ENCODE data around the gene ZNF74. TPM values are rescaled to one million over a fixed set of nuclear protein-coding genes. Genes with fewer than 3 reads are reported as not detected.

Gene ZNF74
- total RNA-seq, 1 experiment from 2014 or later = 8.1 TPM

- Histone ChIP-seq H4K20me1 (ENCODE audit: insufficient read depth) (no peaks in the 10 kb centered on the region), H3K4me2 (no peak overlapping the region), H2AFZ (no peak overlapping the region), H3F3A (ENCODE audit: insufficient read depth, low read depth) (no peaks in the 10 kb centered on the region), H3K9me3 (ENCODE audit: insufficient read depth, low read depth) (no peaks in the 10 kb centered on the region), H3K4me1 (replicated peaks; ENCODE audit: insufficient read depth) (no peaks in the 10 kb centered on the region), H3K4me3 (no peak overlapping the region), H3K79me2 (ENCODE audit: low read depth) (no peaks in the 10 kb centered on the region), H3K36me3 (ENCODE audit: low read depth) (no peaks in the 10 kb centered on the region), H3K9me2 (ENCODE audit: insufficient read depth) (no peaks in the 10 kb centered on the region), H3K27me3 (ENCODE audit: insufficient read depth, low read depth) (peaks cover 11% of the 10 kb centered on the region; the same call in 1 of the 2 replicates), H3K27ac (no peak overlapping the region)
- BruUV-seq (replicated peaks) = no TSS peak
- intact Hi-C loops (cut with micrococcal nuclease; ENCODE audit: unreplicated experiment) = no loop called here
- ChIA-PET CTCF (no interaction called here), POLR2A (ENCODE audit: unreplicated experiment) (no interaction called here)
- TF ChIP-seq EZH2 (IDR thresholded peaks at IDR 0.05; ENCODE audit: low read depth) (no peak), CTCF (conservative IDR thresholded peaks at IDR 0.05) (no peak)
- DNase-seq = no peak
These were observed 10.4 kb upstream of the ZNF74 start for GRCh38 chr22:20383538-20383937.

DNA sequence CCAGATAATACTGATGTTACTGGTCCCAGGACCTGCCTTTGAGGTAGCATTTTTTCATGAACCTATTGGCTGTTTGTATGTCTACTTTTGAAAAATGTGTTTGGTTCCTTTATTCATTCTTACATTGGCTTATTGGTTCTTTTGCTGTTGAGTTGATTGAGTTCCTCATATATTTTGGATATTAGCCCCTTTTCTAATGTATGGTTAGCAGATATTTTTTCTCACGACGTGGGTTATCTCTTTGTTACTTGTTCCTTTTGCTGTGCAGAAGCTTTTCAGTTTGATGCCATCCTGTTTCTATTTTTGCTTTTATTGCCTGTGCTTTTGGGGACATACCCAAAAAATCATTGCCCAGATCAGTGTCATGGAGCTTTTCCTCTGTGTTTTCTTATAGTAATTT lies 9.8 kb upstream of the ZNF74 start:
- Histone ChIP-seq H3K9me2 (ENCODE audit: insufficient read depth) (no peaks in the 10 kb centered on the region), H3K4me2 (no peak overlapping the region), H4K20me1 (ENCODE audit: insufficient read depth) (no peaks in the 10 kb centered on the region), H3F3A (ENCODE audit: insufficient read depth, low read depth) (no peaks in the 10 kb centered on the region), H3K9me3 (ENCODE audit: insufficient read depth, low read depth) (no peaks in the 10 kb centered on the region), H2AFZ (no peak overlapping the region), H3K27ac (no peak overlapping the region), H3K79me2 (ENCODE audit: low read depth) (no peaks in the 10 kb centered on the region), H3K4me1 (replicated peaks; ENCODE audit: insufficient read depth) (no peaks in the 10 kb centered on the region), H3K4me3 (no peak overlapping the region), H3K27me3 (ENCODE audit: insufficient read depth, low read depth) (peaks cover 11% of the 10 kb centered on the region; the same call in 1 of the 2 replicates), H3K36me3 (ENCODE audit: low read depth) (no peaks in the 10 kb centered on the region)
- no peak for DNase-seq
- TF ChIP-seq EZH2 (IDR thresholded peaks at IDR 0.05; ENCODE audit: low read depth) = no peak
- TF ChIP-seq CTCF (conservative IDR thresholded peaks at IDR 0.05) = no peak
- intact Hi-C loops (cut with micrococcal nuclease; ENCODE audit: unreplicated experiment) = no loop called here
- POLR2A ChIA-PET (ENCODE audit: unreplicated experiment) = no interaction called here
- no TSS peak for BruUV-seq (replicated peaks)
- CTCF ChIA-PET = no interaction called here

DNA sequence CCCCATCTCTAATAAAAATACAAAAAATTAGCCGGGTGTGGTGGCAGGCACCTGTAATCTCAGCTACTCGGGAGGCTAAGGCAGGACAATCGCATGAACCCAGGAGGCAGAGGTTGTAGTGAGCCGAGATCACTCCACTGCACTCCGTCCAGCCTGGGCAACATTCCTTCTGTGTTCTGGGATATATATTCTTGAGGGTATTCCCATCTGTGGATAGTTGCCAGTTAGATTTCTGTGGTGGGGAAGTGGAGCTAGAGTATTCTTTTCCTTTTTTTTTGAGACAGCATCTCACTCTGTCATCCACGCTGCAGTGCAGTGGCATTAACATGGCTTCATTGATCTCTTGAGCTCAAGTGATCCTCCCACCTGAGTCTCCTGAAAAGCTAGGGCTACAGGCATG lies 9.1 kb upstream of the ZNF74 start:
- ChIA-PET CTCF (no interaction called here), POLR2A (ENCODE audit: unreplicated experiment) (no interaction called here)
- H3F3A ChIP-seq (ENCODE audit: insufficient read depth, low read depth) = no peaks in the 10 kb centered on the region
- H3K27ac ChIP-seq = no peak overlapping the region
- no TSS peak for BruUV-seq (replicated peaks)
- TF ChIP-seq EZH2 (IDR thresholded peaks at IDR 0.05; ENCODE audit: low read depth) (no peak), CTCF (conservative IDR thresholded peaks at IDR 0.05) (no peak)
- DNase-seq = no peak
- H2AFZ ChIP-seq = no peak overlapping the region
- no peaks in the 10 kb centered on the region for H3K9me3 ChIP-seq (ENCODE audit: insufficient read depth, low read depth)
- H3K4me1 ChIP-seq (replicated peaks; ENCODE audit: insufficient read depth) = no peaks in the 10 kb centered on the region
- H3K79me2 ChIP-seq (ENCODE audit: low read depth) = no peaks in the 10 kb centered on the region
- H3K36me3 ChIP-seq (ENCODE audit: low read depth) = no peaks in the 10 kb centered on the region
- peaks cover 11% of the 10 kb centered on the region; the same call in 1 of the 2 replicates for H3K27me3 ChIP-seq (ENCODE audit: insufficient read depth, low read depth)
- H3K9me2 ChIP-seq (ENCODE audit: insufficient read depth) = no peaks in the 10 kb centered on the region
- H3K4me3 ChIP-seq = no peak overlapping the region
- H3K4me2 ChIP-seq = no peak overlapping the region
- intact Hi-C loops (cut with micrococcal nuclease; ENCODE audit: unreplicated experiment) = no loop called here
- H4K20me1 ChIP-seq (ENCODE audit: insufficient read depth) = no peaks in the 10 kb centered on the region

All from PC-9 (cell line).